GM12892 (cell line): ENCODE results near the gene TMC4.
"Not testable (repeated sequence)": the region's sequence is repeated elsewhere in the genome, so short reads cannot be mapped to it uniquely, and the experiment has no call there.

Experiments
- POLR2AphosphoS5 ChIP-seq: IDR thresholded peaks from 2 replicates; pipeline ENCODE4 v1.6.1; 2011; ENCODE audit warnings: low read depth, low read length, control low read depth
- TAF1 ChIP-seq: IDR thresholded peaks from 2 replicates; pipeline ENCODE4 v1.6.1; 2011; ENCODE audit warnings: low read depth, mild to moderate bottlenecking, control low read depth, low read length, borderline replicate concordance

- TF ChIP-seq TAF1, POLR2AphosphoS5: not testable (repeated sequence)
Measured at GRCh38 chr19:54207193-54207592, 34.2 kb upstream of the TMC4 start.
